ENCODE measurements around the gene HINT3.

DNA sequence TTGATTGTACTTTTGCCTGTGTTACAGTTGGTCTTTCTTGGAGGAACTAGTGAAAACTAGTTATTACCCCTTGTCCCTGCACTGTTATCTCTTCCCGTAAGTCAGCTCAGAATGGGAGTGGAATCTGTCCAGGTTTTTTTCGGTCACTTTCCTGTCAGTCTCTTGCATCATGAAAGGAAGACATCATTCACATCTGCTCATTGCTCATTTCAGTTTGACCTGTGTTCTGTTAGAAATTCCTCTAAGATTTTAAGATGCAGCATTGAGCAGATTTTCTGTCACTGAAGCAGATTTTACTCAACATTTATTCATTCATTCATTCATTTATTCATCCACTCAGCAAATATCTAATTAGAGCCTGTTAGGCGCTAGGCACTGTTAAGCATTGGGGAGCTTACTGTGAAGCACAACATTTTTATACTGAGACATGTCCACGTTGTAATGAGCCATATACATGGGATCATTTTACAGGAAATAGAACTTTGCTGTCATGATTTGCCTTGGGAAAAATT is 33.1 kb upstream of the HINT3 start:
- TF ChIP-seq POLR2AphosphoS5 (IDR thresholded peaks at IDR 0.05) (no peak), POLR2A (IDR thresholded peaks at IDR 0.05) (no peak)
- TF ChIP-seq, protein P1, sequence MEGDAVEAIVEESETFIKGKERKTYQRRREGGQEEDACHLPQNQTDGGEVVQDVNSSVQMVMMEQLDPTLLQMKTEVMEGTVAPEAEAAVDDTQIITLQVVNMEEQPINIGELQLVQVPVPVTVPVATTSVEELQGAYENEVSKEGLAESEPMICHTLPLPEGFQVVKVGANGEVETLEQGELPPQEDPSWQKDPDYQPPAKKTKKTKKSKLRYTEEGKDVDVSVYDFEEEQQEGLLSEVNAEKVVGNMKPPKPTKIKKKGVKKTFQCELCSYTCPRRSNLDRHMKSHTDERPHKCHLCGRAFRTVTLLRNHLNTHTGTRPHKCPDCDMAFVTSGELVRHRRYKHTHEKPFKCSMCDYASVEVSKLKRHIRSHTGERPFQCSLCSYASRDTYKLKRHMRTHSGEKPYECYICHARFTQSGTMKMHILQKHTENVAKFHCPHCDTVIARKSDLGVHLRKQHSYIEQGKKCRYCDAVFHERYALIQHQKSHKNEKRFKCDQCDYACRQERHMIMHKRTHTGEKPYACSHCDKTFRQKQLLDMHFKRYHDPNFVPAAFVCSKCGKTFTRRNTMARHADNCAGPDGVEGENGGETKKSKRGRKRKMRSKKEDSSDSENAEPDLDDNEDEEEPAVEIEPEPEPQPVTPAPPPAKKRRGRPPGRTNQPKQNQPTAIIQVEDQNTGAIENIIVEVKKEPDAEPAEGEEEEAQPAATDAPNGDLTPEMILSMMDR (IDR thresholded peaks at IDR 0.05): no peak

Data from prostate gland (tissue), 2 donors.